GM12878 (cell line): ENCODE results near the gene TBPL2. TPM values are rescaled to one million over a fixed set of nuclear protein-coding genes. Genes with fewer than 3 reads are reported as not detected.
A peak's percentile ranks its signal among the peaks of the same experiment; 100 is the strongest.

Experiments used
- ATAC-seq: fragments of 200-7000 bp; cut with Tn5 transposase; 3 replicates; pipeline ENCODE4 v1.9.1; 2020; ENCODE audit warnings: mild to moderate bottlenecking, moderate library complexity
- BruUV-seq: library from RNA; stranded (reverse); fragments of 400-500 nt; replicated peaks from 2 replicates; lab custom pipeline; 2021; lab: Mats Ljungman, UMichigan
- CTCF ChIA-PET: fragments of 300-600 bp; sonication (Branson Sonifier 250); formaldehyde crosslinking; extraction: SDS; loops from one replicate; lab custom pipeline; 2021; ENCODE audit warnings: inconsistent platforms; lab: Yijun Ruan, JAX
- POLR2A ChIA-PET: fragments of 350-600 bp; formaldehyde crosslinking; extraction: SDS; loops from one replicate; lab custom pipeline; 2021; ENCODE audit warnings: inconsistent platforms; lab: Charles Lee
- RAD21 ChIA-PET: fragments of 300-600 bp; sonication (Branson Sonifier 250); formaldehyde crosslinking; loops from one replicate; lab custom pipeline; 2023; ENCODE audit warnings: antibody characterized with exemption; ENCODE audit not compliant: unreplicated experiment; lab: Charles Lee
- SMC1A ChIA-PET: fragments of 300-600 bp; sonication (Branson Sonifier 250); formaldehyde crosslinking; loops from one replicate; lab custom pipeline; 2023; ENCODE audit not compliant: unreplicated experiment, uncharacterized antibody; lab: Charles Lee
- DNase-seq: peaks from one replicate; pipeline ENCODE4 v3.0.0-alpha.2; 2011; ENCODE audit warnings: low read depth, low spot score
- FAIRE-seq: peaks from 3 replicates; lab custom pipeline; 2011; peaks lifted over from hg19 to GRCh38; lab: Jason Lieb, UNC
- H2AFZ ChIP-seq: 2 replicates; pipeline ENCODE4 v1.6.0; 2011; ENCODE audit warnings: low read depth, low read length, control low read depth; ENCODE audit not compliant: control insufficient read depth
- H3K27ac ChIP-seq: 2 replicates; pipeline ENCODE4 v1.5.1; 2011; ENCODE audit warnings: control low read depth; ENCODE audit not compliant: control insufficient read depth, insufficient read depth
- H3K27me3 ChIP-seq, 2 experiments: replicated peaks in 1 of 2; 2 replicates each; pipeline versions ENCODE4 v1.6.0 to v1.6.1; 2011; ENCODE audit warnings: low read length in 1 of 2; ENCODE audit not compliant: control insufficient read depth in 2 of 2, insufficient read depth in 2 of 2
- H3K36me3 ChIP-seq, 2 experiments: 2 replicates each; pipeline ENCODE4 v1.5.1; 2011; ENCODE audit warnings: low read length in 1 of 2; ENCODE audit not compliant: control insufficient read depth in 2 of 2, insufficient read depth in 2 of 2
- H3K4me1 ChIP-seq: 2 replicates; pipeline ENCODE4 v1.6.1; 2011; ENCODE audit warnings: mild to moderate bottlenecking, low read length, moderate library complexity, mixed read lengths; ENCODE audit not compliant: control insufficient read depth, insufficient read depth
- H3K4me2 ChIP-seq: 2 replicates; pipeline ENCODE4 v1.6.0; 2011; ENCODE audit warnings: control low read depth; ENCODE audit not compliant: control insufficient read depth, insufficient read depth
- H3K4me3 ChIP-seq: fragments of 200-600 bp; sonication (generic); 2 replicates; pipeline ENCODE4 v1.5.1; 2016
- H3K79me2 ChIP-seq: 2 replicates; pipeline ENCODE4 v1.6.0; 2011; ENCODE audit warnings: low read length; ENCODE audit not compliant: control insufficient read depth, insufficient read depth
- H3K9ac ChIP-seq: 2 replicates; pipeline ENCODE4 v1.8.0; 2011; ENCODE audit warnings: low read length, control low read depth, mixed read lengths; ENCODE audit not compliant: control insufficient read depth, insufficient read depth
- H3K9me3 ChIP-seq: replicated peaks from 3 replicates; pipeline ENCODE4 v1.5.1; 2011; ENCODE audit warnings: mild to moderate bottlenecking, low read length; ENCODE audit not compliant: control insufficient read depth, insufficient read depth
- H4K20me1 ChIP-seq: 2 replicates; pipeline ENCODE4 v1.6.0; 2011; ENCODE audit not compliant: control insufficient read depth, insufficient read depth
- EED ChIP-seq: sonication (generic); IDR thresholded peaks from 2 replicates; pipeline ENCODE4 v1.6.1; 2016; ENCODE audit warnings: antibody characterized with exemption, low read depth
- PKNOX1 ChIP-seq: fragments of 450-650 bp; IDR thresholded peaks from 2 replicates; pipeline ENCODE4 v1.6.1; 2016; ENCODE audit warnings: mild to moderate bottlenecking
- PRDM15 ChIP-seq: fragments of 450-650 bp; formaldehyde crosslinking; IDR thresholded peaks from 2 replicates; pipeline ENCODE4 v1.4.0; 2020; ENCODE audit warnings: mild to moderate bottlenecking, moderate library complexity
- WRNIP1 ChIP-seq: IDR thresholded peaks from 2 replicates; pipeline ENCODE4 v1.6.1; 2011; ENCODE audit warnings: low read depth, low read length, improper control_type of control experiment, borderline replicate concordance
- WGBS: methylation state at CpG from one replicate; pipeline ENCODE4 v1.1.6; 2016; ENCODE audit warnings: low lambda C conversion rate; ENCODE audit not compliant: insufficient replicate concordance, insufficient coverage; ENCODE audit errors: missing lambda C conversion rate; 5-methylcytosine and 5-hydroxymethylcytosine counted together
- in situ Hi-C: fragments of 300-500 bp; cut with MboI; formaldehyde crosslinking; loops from 9 replicates; pipeline ENCODE4 v1.14.3; 2018; ENCODE audit warnings: mixed read lengths
- intact Hi-C: fragments of 100-400 bp; cut with micrococcal nuclease; formaldehyde crosslinking; loops from one replicate; pipeline ENCODE4 v1.14.2; 2022; ENCODE audit not compliant: unreplicated experiment
- polyA plus RNA-seq, 11 experiments: library from polyadenylated mRNA; depleted of rRNA in 4 of 11; unstranded in 6 of 11; stranded (reverse) in 5 of 11; fragments of >200 nt; fragmentation: Nextera tagmentation in 4 of 11; fragmentation: Illumina TruSeq in 1 of 11; extraction: Ambion mirVana in 4 of 11; extraction: Trizol in 1 of 11; gene quantifications; 1 replicate in 1 of 11; 2 replicates in 10 of 11; pipeline versions ENCODE4 v1.2.1 to v1.2.3, GENCODE V29; 2011 to 2016; ENCODE audit warnings: inconsistent platforms in 2 of 11, missing spikeins in 2 of 11, low read depth in 1 of 11
- total RNA-seq, 4 experiments: library from RNA; depleted of rRNA in 3 of 4; stranded (reverse); fragments of >200 nt in 3 of 4; fragmentation: Illumina TruSeq in 1 of 4; extraction: Trizol in 1 of 4; gene quantifications; 2 replicates each; pipeline versions ENCODE4 v1.2.1 to v1.2.3, GENCODE V29; 2013 to 2021

Gene TBPL2
- total and polyA plus RNA-seq, 10 of the 15 experiments (the other 5 are each of a cell fraction or from before 2014, with no cell fraction given): 0.41 TPM; not detected in 9

- TF ChIP-seq PRDM15 (CRISPR knock-in tag) (no peak), EED (no peak)
Measured at GRCh38 chr14:55450987-55451386, 10.6 kb upstream of the TBPL2 start (continued).

- BruUV-seq: no TSS peak
- no peak for DNase-seq
- TF ChIP-seq PKNOX1 (peak; percentile 64), WRNIP1 (no peak)
Measured at GRCh38 chr14:55450539-55450938, 10.1 kb upstream of the TBPL2 start.

More at GRCh38 chr14:55450539-55450938, 10.1 kb upstream of the TBPL2 start:
- intact Hi-C loops (loop anchor here (2.0 kb wide), 1 partner anchor 130 kb away; the partner anchor contains the start of gene KTN1), in situ Hi-C loops (no loop called here)
- ATAC-seq (peak; percentile 42), FAIRE-seq (no peak)
- Histone ChIP-seq H3K9me3 (no peaks in the 10 kb centered on the region), H3K27me3 (no peaks in the 10 kb centered on the region), H4K20me1 (no peaks in the 10 kb centered on the region), H2AFZ (no peak overlapping the region), H3K79me2 (no peaks in the 10 kb centered on the region), H3K27ac (no peak overlapping the region), H3K4me3 (no peak overlapping the region), H3K36me3 (no peaks in the 10 kb centered on the region), H3K4me2 (no peak overlapping the region), H3K9ac (no peak overlapping the region), H3K4me1 (no peaks in the 10 kb centered on the region)
- CTCF ChIA-PET: interaction anchor here (0.6 to 1.4 kb wide), 10 partner anchors 16 to 1041 kb away, joined by 3 read pairs; no protein-coding TSS in a partner anchor
- POLR2A ChIA-PET: interaction anchor here (1.1 kb wide), 1 partner anchor 131 kb away, joined by 3 read pairs; no protein-coding TSS in a partner anchor
- WGBS: 22% methylated on average over 3 of the region's 3 CpGs
- RAD21 ChIA-PET: interaction anchor here (1.1 to 1.9 kb wide), 3 partner anchors 8 to 131 kb away, joined by 4 to 8 read pairs (median 6); partner anchors contain the start of gene TBPL2
- SMC1A ChIA-PET: interaction anchor here (0.7 to 1.8 kb wide), 12 partner anchors 8 to 1024 kb away, joined by 3 to 5 read pairs (median 4); no protein-coding TSS in a partner anchor
